SKM-1 treated with dmso at 0.1 percent for 144 hours (cell line): ENCODE data around the gene JARID2.
"Not testable (repeated sequence)": the region's sequence is repeated elsewhere in the genome, so short reads cannot be mapped to it uniquely, and the experiment has no call there.

ENCODE experiments used
- DNase-seq: peaks from one replicate; lab custom pipeline; 2025; ENCODE audit not compliant: unreplicated experiment; lab: John Stamatoyannopoulos, UW

JARID2 gene

DNA sequence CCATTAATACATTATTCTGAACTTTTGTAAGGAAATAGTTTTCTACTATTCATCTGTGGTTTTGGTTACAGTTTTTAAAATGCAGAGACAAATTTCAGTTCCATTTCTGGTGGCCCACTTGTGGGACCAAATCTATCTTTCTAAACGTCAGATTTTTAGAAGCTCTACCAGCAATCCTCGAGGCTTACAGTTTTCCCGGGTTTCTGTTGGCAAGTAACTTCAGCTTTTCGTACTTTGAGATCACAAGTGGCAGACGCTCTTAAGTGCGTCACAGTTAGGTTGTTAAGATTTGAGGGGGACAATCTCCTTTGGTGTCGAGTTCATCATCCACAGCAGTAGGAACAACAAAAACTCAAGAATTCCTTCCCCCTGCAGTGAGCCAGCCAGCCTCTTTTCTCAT is 60.0 kb downstream of the JARID2 start:
- no peak for DNase-seq

DNA sequence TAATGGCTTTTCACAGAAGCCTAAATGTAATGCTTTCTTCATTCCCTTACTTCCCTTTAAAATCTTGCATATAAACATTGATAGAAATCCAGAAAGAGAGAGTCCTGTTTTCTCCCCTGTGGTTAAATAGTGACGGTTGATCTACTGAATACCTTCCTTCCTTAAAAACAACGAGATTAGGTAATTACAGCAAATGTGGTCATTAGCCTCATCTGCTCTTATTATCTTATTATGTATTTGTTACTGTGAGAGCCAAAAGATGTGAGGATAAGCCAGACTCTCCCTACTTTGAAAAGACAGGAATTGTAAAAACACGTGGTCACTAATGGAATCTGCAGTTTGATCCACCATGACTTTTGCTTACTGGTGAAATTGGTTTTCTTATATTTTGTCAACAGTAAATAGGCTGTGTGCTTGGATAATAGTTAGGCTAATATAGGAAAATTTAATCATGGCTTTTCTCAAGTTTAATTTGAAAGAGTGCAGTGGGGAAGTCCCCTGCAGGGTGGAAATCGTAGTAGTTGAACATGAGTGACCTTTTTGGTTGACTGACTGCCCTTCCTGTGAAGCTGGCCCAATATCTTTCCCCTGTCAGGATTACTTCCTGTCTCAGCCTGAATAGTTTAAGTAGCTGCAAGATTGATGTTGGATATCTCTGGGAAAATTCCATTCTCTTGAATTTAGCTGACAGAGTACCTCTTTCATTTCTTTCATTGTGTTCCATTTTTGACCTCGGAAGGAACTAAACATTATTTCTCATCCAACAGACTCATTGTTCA is 62.8 kb downstream of the JARID2 start:
- DNase-seq = peak; percentile 53

DNA sequence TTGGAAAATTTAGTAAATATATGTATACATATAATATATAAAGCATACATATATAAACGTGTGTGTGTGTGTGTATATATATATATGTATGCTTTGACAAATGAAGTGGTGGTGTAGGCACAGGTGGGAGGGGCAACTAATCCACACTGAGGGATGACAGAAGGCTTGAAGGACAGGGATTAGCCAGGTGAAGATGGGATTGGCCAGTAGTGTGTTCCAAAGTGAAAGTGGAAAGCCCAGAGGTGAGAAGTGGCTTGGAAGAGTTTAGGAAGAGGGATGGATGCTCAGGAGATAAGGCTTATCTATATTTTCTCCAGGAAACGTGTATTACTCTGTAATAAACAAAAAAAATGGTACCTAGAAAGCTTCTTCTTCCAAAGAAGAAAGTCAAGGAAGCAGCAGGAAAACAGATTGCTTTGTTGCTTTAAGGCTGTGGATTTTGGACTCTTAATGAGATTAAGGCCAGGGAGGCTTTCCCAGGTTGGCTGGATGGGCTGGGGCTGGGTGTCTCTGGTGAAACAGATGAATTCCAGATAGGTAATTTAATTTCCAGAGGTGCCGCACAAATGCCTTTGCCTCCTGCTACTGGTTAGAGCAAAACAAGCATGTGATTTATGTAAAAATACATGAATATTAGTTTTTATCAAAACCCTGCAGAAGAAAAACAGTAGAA is 63.9 kb downstream of the JARID2 start:
- DNase-seq = no peak

DNA sequence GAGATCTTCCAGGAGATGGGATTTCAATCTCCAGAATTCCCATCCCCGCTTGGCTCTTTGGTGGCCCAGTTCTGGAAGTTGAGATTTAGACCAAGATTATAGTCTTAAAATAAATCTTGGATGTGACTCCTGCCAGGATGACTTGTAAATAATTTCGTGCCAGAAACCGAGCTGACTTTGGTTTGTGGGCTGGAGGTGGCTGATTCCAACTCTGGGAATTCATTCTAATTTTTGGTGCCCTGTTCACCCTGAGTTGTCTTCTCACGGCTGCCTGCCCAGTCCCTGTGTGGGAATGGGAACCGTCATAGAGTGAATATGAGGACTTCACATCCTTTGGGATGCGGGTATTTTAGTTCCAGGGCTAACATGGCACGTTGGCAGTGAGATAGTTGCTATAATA is 64.8 kb downstream of the JARID2 start:
- DNase-seq = no peak

DNA sequence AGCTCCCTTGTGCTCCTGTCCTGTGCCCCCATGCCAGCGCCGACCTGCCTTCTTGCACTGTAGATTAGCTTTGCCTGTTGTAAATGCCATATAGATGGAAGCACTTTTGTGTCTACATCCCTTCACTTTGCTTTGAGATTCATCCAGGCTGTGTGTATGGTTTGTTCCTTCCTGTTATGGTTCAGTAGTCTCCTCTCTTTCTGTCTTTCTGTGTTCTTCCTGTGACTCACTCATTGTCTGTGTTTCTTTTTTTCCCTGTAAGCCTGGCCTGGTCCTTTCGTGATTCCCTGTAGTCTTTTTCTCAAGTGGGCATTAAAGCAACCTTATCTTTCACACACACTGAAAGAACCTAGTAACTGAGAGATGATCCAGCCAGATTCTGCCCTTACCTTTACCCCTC is 66.6 kb downstream of the JARID2 start:
- no peak for DNase-seq

DNA sequence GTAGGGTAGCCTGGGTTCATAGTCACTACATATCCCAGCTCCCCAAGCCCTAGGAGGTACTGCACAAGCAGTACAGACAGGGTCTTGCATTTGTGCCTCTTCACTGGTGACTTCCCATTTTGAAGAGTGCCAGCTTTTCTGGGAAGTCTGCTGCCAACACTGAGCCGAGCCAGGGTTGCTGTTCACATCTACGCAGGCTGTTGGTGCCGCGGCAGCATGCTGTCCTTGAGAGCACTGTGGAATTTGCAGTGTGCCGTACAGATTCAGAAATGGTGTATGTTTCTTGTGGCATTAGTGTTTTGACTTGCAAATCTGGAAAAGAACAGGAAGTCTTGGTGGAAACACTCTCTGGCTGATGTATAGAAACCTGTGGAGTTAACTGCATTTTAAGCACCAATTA is 67.5 kb downstream of the JARID2 start:
- DNase-seq = no peak

DNA sequence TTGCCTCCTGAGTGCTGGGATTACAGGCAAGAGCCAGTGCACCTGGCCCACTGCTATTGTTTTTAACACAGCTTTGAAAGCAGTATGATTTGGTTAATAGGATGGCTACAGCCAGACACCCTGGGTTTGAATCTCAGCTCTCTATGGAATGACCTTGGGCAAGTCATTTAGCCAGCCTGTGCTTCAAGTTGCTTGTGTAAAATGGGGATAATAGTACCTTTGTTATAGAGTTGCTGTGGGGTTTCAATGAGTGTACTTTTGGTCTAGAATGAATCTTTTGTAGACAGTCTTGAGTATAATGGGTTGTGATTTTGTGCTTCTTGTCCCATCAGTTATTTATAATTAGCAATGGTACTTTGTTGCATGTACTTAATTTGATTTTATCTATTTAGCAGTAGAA is 70.9 kb downstream of the JARID2 start:
- DNase-seq = no peak

DNA sequence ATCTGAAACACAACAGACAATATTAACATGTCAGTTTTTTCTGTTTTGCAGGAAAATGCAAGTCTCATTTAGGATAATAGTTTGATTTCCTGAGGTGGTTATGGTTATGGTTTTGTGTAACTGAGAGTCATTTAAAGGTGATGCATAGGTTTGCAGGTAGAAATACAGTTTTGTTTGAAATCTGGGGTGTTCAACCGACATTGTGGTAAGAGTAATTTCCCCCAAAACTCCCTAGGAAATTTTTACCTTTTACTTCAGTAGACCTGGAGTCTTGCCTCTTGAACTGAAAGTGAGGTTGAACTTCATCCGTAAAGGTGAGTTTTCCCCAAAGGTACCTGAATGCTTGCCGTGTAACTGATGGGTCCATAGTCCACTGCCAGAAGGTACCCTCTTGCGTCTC is 71.4 kb downstream of the JARID2 start:
- DNase-seq = no peak

DNA sequence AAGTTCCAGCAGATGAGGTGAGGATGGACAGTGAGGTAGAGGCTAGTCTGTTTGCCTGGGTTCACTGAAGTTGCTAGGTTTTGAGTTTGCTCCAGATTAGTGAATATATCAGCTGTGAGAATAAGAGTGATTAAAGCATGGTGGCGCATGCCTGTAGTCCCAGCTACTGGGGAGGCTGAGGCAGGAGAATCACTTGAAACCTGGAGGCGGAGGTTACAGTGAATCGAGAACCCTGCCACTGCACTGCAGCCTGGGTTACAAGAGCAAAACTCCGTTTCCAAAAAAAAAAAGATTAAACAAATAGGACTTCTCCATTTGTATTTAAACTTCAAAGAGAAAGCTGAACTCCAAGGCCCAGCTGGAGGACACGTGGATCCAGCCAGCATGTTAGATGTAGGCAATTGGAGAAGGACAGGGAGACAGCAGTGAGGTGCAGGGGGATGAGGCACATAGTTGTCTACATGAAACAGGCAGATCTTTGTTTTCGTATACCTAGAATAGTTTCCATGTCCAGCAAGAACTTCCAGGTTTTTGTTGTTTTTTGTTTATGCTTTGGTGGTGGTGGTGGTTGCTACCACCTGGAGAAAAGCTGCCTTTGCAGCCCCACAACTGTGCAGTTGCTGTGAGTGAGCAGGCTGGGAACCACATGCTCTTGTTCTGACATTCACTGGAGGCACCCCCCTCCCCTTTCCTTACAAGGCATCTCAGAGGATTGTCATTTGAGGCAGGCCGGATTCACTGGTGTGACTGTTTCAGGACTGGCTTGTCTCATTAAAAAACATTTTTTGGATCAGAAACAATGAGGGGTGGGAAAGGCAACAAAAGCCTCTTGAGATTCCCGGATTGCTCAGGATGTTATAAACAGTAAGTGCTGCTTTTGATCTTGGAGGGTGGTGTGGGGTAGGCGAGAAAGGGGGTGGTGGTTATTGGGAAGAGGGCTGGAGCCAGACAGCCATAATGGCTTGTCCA is 72.3 kb downstream of the JARID2 start:
- DNase-seq = no peak

DNA sequence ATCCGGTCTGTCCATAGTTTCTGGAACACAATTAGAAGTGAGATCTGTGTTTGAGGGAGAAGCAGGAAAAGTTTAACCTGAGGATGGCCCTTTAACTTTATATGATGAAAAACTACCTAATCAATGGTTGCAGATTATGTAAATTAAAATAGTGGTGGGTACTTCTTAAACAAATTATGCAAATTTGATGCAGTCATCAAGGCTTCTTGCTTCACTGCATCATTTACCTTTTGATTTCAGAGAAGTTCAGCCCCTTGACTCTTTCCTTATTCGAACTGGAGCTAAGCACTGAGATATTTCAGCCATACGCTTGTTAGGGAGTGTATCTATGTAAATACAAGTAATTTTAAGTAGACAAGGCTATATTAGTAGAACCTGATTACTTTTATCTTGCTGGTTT is 73.8 kb downstream of the JARID2 start:
- DNase-seq = no peak

DNA sequence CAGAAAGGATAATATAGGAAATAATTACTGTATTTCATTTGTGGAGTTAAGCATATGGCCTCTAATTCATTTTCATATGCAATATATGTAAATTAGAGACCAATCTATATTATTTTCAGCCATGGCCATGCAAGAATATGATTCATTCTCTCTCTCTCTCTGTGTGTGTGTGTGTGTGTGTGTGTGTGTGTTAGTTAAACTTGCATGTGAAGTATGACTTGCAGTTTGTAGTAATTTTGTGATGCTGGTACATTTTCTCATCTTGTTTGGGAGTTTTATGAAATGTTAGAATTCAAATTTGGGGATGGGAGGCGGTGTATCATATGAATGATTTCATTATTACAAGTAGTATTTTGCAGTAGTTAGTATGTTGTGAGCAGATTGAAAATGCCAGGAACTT is 74.8 kb downstream of the JARID2 start:
- no peak for DNase-seq

DNA sequence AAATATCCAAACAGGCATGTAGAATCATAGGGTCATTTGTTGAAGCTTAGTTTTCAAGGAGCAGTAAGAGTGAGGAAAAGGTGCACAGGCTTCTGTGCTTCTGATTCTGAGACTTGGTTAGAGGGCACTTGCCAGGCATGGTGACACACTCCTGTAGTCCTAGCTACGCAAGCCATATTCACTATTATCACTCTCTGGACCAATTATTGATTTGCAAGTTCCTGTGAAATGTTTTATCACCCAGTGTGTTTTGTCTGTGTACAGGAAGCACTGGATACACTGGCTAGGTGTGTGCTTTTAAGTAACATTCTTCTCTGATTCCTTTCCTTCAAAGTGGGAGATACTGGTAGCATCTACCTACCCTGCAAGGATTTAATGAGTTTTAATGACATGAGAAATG is 76.3 kb downstream of the JARID2 start:
- no peak for DNase-seq

DNA sequence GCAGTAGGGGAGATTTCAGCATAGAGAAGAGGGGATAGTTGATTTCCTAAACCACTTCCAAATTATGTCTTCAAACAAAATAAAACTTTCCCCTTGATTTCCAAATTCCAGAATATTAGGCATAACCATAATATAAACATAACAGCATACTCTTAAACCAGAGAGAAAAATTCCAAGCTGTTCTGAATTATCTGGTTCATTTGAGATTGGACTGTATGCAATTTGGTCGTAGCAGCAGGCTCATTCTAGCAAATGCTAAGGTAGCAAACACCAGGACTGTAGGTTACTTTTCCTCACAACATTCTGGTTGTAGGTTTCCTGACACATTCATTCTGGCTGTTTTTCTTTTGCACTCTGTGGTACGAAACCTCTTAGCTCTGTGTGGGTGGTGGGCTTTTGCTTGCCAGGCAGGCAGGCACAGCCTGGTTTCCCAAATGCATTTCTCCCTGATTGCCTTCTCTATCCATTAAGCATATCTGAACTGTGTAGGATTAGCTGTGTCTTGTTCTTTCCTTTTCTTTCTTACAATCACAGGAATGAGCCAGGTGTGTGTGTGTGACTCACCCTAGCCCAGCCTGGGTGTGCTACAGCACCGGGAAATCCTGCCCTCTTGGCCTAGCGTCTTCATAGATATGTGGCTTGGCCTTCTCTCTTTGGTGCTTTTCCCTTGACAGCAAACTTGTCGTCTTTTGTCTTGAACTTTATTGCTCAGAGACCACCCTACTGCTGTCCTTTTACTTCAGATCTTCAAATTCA is 77.1 kb downstream of the JARID2 start:
- DNase-seq = no peak

DNA sequence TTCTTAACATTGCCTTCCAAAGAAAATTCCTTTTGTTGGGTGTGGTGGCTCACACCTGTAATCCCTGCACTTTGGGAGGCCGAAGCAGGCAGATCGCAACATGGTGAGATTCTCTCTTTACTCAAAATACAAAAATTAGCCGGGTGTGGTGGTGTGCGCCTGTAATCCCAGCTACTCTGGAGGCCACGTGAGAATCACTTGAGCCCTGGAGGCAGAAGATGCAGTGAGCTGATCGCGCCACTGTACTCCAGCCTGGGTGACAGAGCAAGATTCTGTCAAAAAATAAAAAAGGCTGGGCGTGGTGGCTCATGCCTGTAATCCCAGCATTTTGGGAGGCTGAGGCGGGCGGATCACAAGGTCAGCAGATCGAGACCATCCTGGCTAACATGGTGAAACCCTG is 77.7 kb downstream of the JARID2 start:
- DNase-seq = not testable (repeated sequence)

DNA sequence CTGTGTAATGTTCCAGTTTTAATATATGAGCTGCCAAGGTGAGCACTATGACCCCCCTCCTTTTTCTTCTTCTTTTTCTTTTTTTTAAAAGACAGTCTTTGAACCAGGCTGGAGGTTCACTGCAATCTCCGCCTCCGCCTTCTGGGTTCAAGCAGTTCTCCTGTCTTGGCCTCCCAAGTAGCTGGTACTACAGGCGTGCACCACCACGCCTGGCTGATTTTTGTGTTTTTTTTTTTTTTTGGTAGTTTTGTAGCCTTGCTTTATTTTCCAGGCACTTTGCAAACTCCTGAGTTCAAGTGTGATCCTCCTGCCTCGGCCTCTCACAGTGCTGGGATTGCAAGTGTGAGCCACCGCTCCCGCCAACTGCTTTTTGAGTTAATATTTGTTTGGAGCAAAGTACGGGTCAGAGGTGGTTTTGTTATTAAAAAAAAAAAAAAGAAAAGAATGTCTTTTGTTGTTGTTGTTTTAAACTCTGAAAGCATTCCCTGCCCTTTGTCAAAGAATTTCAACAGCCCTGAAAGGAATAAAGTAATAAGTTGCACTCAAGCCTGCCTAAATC is 78.6 kb downstream of the JARID2 start:
- DNase-seq = no peak

DNA sequence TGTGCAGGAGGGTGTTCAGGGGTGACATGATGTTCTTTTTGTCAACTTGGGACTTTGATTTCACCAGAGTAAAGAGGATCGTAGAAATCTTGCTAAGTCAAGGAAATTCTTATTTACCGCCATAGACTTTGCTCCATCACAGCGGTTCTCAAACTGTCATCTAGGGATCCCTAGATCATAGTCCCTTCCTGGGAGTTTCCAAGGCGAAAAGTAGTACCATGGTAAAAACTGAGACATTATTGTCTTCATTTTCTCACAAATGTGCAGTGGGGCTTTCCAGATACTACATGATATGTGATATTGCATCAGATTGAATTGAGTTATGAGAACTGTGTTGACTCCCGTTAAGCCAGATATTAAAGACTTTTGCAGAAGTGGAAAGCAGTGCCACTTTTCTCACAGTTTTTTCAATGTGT is 79.7 kb downstream of the JARID2 start:
- no peak for DNase-seq

DNA sequence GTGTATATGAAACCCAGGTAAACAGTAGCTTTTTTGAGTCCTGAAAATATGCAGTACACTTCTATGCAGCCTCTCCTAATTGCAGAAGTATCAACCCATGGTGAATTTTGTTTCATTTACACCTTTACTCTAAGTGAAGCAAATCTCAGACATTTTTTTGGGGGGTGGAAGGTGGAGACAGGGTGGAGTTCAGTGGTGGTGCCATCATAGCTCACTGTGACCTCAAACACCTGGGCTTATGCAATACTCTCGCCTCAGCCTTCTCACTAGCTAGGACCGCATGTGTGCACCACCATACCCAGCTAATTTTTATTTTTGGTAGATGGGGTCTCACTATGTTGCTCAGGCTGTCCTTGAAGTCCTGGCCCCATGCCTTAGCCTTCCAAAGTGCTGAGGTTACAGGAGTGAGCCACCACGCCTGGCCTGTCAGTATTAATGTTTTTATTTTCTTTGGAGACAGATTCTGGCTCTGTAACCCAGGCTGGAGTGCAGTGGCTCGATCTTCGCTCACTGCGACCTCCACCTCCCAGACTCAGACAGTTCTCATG is 80.3 kb downstream of the JARID2 start:
- DNase-seq = no peak

DNA sequence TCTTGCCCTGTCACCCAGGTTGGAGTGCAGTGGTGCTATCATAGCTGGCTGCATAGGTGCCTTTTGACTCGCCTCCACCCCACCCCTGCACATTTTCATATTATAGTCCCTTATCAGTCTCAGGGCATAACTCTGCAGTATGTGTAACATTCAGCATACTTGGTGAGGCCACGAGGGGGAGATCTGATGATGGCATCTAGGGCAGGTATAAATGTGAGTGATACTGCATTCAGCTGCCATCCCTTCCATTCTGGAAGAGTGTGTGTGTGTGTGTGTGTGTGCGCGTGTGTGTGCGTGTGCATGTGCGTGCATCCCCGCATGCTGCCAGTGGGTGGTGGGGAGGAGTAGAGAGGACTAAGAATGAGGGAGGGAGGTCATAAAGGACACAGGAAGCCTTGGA is 81.4 kb downstream of the JARID2 start:
- DNase-seq = no peak

DNA sequence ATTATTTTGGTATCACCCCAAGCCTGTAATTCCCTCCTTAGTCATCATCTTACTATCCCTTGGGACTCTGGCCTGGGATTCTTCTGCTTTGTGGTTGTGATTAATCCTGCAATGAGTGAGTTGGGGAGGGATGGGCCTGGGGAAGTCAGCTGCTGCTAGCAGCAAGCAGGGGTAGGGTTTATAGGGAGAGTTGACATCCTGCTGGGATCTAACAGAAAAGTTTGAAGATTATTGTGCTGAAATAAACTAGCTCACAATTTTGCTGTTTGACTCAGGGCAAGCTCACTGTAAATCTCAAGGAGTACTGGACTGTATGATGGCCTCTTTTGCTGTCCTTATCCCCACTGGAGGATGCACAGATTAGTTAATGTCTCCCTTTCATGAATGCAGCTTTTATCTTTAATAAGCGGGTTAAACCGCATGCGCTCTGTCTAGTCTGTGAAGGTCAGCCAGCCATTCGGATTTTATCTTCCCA is 83.4 kb downstream of the JARID2 start:
- DNase-seq = no peak
